Cerebellar cortex (tissue), 1 donor: ENCODE measurements around the gene LRBA.

Experiments used
- DNase-seq: peaks from one replicate; pipeline ENCODE4 v3.0.0-alpha.2; 2015; ENCODE audit warnings: low spot score

Gene LRBA

DNA sequence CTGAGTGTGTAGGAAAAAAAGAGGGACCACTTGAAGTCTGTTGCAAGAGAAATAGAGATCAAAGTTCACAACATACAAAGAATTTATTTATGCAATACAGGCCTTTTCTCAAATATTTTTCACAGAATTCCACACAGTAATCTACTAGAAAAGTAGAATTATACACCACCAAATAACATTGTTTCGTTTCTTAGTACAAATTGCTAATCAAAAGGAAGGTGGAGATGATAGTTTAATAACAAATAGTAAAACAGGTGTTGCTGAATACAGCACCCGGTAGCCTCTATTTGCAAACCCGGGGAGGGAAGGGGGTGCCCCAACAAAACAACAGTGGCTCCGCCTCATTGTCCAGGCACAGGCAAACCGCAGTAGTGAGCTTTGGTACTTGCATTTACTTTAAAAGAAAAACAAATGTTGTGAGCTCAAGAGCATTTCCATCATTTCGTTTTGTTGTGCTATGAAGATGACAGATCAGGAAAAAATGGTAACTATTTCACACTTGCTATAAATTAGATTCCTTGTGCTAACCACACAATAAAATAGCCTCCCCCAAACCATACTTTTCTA lies 750.4 kb downstream of the LRBA start:
- DNase-seq, result no peak

- no peak for DNase-seq
Measured at GRCh38 chr4:150262611-150263010, 752.5 kb downstream of the LRBA start.

DNA sequence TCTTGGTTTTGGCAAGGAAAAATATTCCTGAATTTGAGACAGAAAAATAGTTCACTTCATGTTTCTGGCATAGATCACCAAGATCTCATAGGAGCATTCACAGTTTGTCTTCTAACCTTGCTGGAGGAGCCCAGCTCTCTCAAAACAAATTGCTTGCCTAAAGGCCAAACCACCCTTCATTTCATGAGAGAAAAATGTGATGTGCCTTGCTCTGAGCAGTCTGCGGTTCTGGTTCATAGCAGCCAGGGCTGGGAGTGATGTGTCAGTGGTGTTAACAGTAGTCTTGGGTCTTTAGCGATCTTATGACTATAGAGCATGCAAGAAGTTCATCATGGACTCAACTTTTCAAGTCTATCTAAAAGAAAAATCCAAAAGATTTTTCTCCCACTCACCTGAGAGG lies 753.5 kb downstream of the LRBA start:
- DNase-seq, result no peak

DNA sequence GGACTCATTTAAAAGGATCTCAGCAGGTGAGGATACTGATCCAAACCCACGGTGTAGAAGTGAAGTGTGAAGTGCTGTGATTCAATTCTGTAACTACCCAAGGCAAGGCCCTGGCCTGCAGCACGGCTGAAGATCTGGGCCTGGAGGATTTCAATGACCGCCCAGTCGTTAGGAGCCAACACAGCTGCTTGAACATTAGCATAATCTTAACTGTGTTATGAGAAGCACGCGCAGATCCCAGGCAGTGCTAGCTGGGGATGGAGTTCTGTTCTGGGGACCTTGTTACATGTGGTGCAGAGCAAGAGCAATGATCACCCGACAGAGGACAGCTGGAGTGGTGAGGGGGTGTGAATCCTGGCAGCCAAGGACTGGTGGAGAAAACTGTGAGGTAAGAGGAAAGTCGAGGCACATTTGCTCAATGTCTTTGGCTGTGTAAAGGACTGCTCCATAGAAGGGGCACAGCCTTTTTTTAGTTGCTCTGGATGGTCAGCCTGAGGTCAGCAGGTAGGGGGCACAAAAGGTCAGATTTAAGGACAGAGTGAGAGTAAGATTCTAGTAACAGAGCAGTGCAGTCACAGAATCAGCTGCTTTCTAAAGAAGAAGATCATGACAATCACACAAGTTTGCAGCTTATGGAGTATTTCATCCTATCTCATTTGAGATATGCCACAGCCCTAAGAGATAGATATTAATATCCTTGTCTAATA lies 755.1 kb downstream of the LRBA start:
- no peak for DNase-seq

DNA sequence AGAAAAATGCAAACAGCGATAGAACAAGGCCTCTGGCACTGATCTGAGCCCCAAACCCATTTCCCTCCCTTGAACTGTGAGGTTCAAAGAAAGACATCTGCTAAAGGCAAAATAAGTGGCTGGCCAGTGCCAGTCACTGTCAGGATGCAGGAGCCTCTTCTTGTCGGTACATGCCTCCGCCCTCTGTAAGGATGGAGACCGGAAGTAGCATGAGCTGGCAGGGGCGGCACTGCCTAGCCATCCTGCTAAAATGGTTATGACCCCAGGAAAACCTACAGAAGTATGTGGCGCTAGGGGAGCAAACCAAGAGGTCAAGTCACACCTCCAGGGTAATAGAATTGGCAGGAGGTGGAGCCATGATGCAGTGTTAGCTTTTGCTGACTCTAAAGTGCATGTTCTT lies 756.5 kb downstream of the LRBA start:
- no peak for DNase-seq

DNA sequence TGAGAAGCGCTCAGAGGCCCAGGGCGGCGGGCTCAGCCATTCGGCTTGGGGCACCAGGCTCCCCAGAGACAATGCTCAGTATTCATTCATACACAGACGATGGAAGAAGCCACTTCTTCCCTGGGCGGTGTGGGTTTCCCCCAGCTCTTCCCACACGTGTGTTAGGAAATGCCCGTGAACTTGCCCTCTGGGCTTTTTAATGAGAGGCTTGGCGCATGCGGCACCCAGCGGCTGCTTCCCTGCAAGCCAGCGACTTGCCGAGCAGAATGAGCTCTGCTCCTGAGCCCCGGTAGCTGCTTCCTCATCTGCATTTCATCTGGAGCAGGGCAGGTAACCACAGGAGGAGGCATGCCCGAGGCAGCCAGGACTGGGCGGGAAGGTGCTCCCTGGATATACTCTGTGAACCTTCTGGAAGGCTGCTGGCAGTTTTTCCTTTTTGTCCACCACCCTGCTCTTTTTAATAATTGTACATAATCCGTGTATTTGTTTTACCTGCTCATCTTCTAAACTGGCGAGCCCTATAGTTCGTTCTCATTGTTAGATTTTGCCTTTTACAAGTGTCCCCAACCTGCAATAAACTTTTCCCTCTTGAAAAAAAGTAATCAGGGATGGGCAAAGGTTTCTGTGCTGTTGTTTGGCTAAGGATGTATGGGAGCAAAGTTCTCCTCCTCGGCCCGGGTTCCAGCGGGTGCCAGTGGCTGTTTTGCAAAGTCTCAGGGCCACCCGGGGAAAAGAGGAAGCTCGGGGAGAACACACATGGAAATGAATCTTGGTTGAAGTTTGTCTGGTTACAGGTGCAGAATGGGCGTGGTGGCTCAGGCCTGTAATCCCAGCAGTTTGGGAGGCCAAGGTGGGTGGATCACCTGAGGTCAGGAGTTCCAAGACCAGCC lies 758.0 kb downstream of the LRBA start:
- DNase-seq, result no peak

GRCh38 chr4:150256225-150256620 lies 758.9 kb downstream of the LRBA start:
- DNase-seq, result no peak

DNA sequence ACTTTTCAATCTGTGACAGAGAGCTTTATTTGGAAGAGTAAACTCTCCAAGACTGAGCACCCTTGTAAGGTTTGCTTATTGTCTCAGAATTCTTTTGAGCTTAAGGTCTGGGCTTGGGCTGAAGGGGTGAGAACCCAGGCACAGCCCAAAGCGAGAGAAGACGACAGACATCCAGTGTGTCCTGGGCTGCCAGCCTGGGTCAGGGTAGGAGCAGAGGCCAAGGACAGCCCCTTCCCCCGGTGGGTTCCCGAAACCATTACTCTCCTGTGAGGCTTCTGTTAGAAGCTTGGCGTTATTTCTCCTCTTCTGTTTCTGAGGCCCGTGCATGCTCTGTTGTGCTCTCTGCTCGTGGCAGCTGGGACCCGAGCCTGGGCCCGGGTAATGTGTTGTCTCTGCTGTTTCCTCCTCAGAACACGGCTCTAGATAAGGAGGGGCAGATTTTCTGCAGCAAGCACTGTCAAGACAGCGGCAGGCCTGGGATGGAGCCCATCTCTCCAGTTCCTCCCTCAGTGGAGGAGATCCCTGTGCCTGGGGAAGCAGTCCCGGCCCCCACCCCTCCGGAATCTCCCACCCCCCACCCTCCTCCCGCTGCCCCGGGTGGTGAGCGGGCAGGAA lies 759.4 kb downstream of the LRBA start:
- no peak for DNase-seq

- DNase-seq, result no peak
Measured at GRCh38 chr4:150253965-150254630, 761.0 kb downstream of the LRBA start.

GRCh38 chr4:150253416-150253815 lies 761.7 kb downstream of the LRBA start:
- DNase-seq, result no peak

DNA sequence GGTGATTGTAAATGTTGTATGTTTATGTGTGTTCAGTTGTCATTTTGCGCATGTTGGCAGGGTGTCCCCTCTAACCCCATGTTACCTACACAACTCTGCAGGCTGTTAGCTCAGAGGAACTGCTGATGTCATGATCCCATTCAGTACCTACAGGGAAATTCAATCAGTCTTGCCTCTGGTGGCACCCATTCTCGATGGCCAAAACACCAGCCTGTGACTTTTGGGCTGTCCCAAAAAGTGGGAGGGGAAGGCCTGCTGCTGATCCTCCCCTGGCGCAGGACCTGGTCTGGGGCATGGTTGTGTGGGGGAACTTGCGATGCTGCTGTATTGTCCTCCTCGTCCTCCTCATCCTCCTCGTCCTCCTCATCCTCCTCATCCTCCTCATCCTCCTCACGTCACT lies 762.3 kb downstream of the LRBA start:
- no peak for DNase-seq

DNA sequence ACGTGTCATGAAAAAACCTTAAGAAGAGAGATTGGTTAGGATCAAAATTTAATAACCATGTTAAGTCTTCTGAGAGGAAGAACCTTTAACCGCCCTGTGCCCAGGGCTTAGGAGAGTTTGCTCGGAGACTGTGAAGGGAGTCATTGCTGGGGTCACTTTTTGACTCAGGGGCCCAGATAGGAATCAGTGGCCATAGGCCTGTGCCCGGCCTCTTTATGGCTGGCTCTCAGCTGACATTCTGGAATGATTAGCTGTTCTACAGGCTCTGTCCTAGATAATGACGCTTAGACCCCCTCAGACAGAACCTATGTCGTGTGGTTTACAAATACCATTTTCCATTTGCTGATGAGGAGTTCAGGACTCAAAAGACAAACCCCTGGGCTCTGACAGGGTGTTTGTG lies 762.8 kb downstream of the LRBA start:
- no peak for DNase-seq

- peak; percentile 74 for DNase-seq
Measured at GRCh38 chr4:150251752-150252190, 763.3 kb downstream of the LRBA start.

GRCh38 chr4:150250998-150251651 lies 764.0 kb downstream of the LRBA start:
- no peak for DNase-seq

DNA sequence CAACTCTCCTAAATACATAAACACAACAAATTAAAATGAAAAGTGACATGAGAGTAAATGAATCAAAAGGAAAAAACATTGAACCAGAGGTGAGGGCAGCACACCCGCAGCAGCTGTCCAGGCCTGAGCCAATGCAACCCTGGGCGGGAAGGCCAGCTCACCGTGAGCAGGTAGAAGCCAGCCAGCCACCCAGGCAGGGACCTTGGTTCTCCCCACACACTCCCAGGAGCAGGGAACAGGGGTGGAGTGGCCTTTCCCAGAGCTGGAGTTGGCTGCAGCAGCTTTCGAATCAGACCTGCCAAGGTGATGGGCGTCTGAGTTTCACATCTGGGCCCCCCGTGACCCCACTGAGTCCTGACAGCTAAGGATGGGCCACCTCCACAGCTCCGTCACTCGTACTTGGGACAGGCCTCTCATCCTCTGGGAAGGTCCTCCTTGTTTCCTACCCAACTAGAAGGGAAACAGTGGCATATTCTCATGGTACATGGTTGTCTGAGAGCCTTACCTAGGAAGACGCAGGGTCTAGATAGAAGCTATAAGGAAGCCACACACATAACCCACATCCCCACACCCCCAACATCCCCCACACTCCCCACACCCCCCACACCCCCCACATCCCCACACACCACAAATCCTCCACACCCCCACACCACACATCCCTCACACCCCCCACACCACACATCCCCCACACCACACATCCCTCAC lies 764.6 kb downstream of the LRBA start:
- no peak for DNase-seq

DNA sequence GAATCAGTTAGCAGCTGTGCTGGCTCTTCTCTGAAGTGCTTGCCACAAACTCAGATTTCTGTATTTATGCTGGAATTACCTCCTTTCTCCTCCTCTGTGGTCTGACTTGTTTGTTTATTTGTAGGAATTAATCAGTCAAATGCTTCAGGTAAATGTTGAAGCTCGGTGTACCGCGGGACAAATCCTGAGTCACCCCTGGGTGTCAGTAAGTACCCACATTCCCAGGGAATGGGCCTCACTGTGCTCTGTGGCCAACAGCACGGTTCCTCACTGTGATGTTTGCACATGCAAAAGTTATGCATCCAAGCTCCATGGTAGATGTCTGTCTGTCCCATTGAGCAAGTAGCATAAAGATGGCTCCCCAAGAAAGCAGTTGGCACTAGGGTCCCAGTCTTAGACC lies 766.9 kb downstream of the LRBA start:
- no peak for DNase-seq

- no peak for DNase-seq
Measured at GRCh38 chr4:150247184-150247583, 767.9 kb downstream of the LRBA start.

- no peak for DNase-seq
Measured at GRCh38 chr4:150244600-150244999, 770.5 kb downstream of the LRBA start.

DNA sequence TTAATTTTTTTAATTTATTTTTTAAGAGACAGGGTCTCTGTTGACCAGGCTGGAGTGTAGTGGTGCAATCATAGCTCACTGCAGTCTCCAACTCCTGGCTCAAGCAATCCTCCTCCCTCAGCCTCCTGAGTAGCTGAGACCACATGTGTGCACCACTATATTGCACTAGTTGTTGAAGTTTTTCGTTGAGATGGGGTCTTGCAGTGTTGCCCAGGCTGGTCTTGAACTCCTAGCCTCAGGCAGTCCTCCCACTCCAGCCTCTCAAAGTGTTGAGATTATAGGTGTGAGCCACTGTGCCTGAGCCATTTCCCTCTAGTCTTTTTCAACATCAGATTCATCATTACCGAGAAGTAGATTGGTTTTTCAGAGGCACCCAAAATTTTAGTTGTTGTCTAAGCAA lies 771.2 kb downstream of the LRBA start:
- DNase-seq, result no peak

DNA sequence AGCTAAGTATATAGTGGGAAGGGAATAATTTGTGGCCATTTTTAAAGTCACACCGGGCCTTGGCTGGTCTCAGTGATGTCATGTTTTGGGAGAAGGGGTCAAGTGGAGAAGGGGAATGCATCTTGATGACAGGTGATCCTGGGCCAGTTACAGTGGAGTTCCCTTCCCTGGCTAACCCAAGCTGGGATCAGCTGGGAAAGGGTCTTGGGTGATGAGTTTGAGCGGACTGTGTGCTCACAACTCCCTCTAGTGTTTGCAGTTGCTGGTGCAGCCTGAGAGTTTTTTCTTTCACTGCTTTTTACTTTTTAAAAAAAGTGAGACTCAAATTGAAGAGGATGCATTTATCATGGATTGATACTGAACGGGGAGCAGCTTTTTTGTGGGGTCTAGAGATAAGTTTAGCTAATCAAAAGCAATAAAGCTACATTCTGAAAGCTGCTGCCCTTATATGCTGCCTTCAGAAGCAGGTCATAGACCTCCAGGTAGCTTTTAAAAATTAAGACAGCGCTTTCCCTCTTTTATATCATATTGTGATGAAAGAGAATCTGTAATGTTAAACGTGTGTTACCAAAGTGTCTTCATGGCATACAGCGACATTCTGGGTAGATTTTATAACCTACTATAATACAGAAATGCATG lies 772.1 kb downstream of the LRBA start:
- peak; percentile 45 for DNase-seq
